GM12801 (cell line): Measurements from ENCODE around the gene TLCD3B.

ENCODE experiments used
- CTCF ChIP-seq: IDR thresholded peaks from one replicate; pipeline ENCODE4 v1.5.1; 2011; ENCODE audit warnings: control low read depth; ENCODE audit not compliant: insufficient read length; ENCODE audit errors: extremely low read depth

TLCD3B gene

GRCh38 chr16:30003670-30004423 is 27.2 kb downstream of the TLCD3B start:
- no peak for TF ChIP-seq CTCF

GRCh38 chr16:30002614-30003346 is 28.3 kb downstream of the TLCD3B start:
- no peak for TF ChIP-seq CTCF

GRCh38 chr16:30000735-30001631 is 30.1 kb downstream of the TLCD3B start:
- no peak for TF ChIP-seq CTCF

- no peak for TF ChIP-seq CTCF
These were observed 31.5 kb downstream of the TLCD3B start for GRCh38 chr16:29999605-30000004.

- no peak for TF ChIP-seq CTCF
These were observed 34.3 kb downstream of the TLCD3B start for GRCh38 chr16:29996766-29997250.

GRCh38 chr16:29995911-29996765 is 34.9 kb downstream of the TLCD3B start, which contains the start of gene INO80E:
Gene INO80E, plus strand, starts transcription at chr16:29996241. Its CDS starts 70 bp downstream, at chr16:29996311.
- TF ChIP-seq CTCF, result no peak
